ENCODE results near the gene ZFP91. TPM values are rescaled to one million over a fixed set of nuclear protein-coding genes. Genes with fewer than 3 reads are reported as not detected.

The ZFP91 gene
- total RNA-seq, 4 donors from 2014 or later, result 49.8 to 63.7 (median 59.1) TPM

GRCh38 chr11:58632510-58632909 lies 53.6 kb downstream of the ZFP91 start:
- H3K4me3 ChIP-seq (replicated peaks in 1 of 3), result no peak overlapping the region
- TF ChIP-seq POLR2A (IDR thresholded peaks at IDR 0.05) (no peak), CTCF (IDR thresholded peaks at IDR 0.05) (no peak)
- H3K9me3 ChIP-seq, result no peaks in the 10 kb centered on the region
- intact Hi-C loops (cut with DNase I), result no loop called here
- peak overlapping the region; percentile 11 to 64 (median 29) for H3K27ac ChIP-seq
- DNase-seq, result peak; percentile 33 to 56
- no peaks in the 10 kb centered on the region for H3K36me3 ChIP-seq
- 83 to 92% methylated on average over 1 of the region's 1 CpG for WGBS, 2 donors
- no peaks in the 10 kb centered on the region for H3K27me3 ChIP-seq
- H3K4me1 ChIP-seq, result peaks cover 17 to 39% of the 10 kb centered on the region in 2 donors

- H3K9me3 ChIP-seq, result no peaks in the 10 kb centered on the region
- no peak overlapping the region for H3K4me3 ChIP-seq (replicated peaks in 1 of 3)
- H3K27ac ChIP-seq, result no peak overlapping the region
- WGBS, 2 donors, result 73 to 80% methylated on average over 3 of the region's 3 CpGs
- peaks cover 10 to 41% of the 10 kb centered on the region in 2 donors for H3K4me1 ChIP-seq
- DNase-seq, result no peak
- no peaks in the 10 kb centered on the region for H3K27me3 ChIP-seq
- TF ChIP-seq POLR2A (IDR thresholded peaks at IDR 0.05) (no peak), CTCF (IDR thresholded peaks at IDR 0.05) (no peak)
- intact Hi-C loops (cut with DNase I), result no loop called here
- no peaks in the 10 kb centered on the region for H3K36me3 ChIP-seq
Observed at GRCh38 chr11:58636587-58636986, 57.7 kb downstream of the ZFP91 start.

- no peaks in the 10 kb centered on the region for H3K27me3 ChIP-seq
- WGBS, 2 donors, result 45 to 55% methylated on average over 2 of the region's 2 CpGs
- no peak overlapping the region for H3K27ac ChIP-seq
- TF ChIP-seq POLR2A (IDR thresholded peaks at IDR 0.05) (no peak), CTCF (IDR thresholded peaks at IDR 0.05) (no peak)
- H3K4me1 ChIP-seq, result peaks cover 14 to 42% of the 10 kb centered on the region in 2 donors
- H3K36me3 ChIP-seq, result no peaks in the 10 kb centered on the region
- H3K4me3 ChIP-seq (replicated peaks in 1 of 3), result no peak overlapping the region
- intact Hi-C loops (cut with DNase I), result no loop called here
- H3K9me3 ChIP-seq, result no peaks in the 10 kb centered on the region
- no peak for DNase-seq
Observed at GRCh38 chr11:58637371-58637770, 58.5 kb downstream of the ZFP91 start.

- intact Hi-C loops (cut with DNase I), result no loop called here
- H3K4me1 ChIP-seq, result peaks cover 6 to 31% of the 10 kb centered on the region in 2 donors
- H3K9me3 ChIP-seq, result no peaks in the 10 kb centered on the region
- 89 to 93% methylated on average over 6 of the region's 6 CpGs for WGBS, 2 donors
- no peaks in the 10 kb centered on the region for H3K36me3 ChIP-seq
- no peak for DNase-seq
- H3K27me3 ChIP-seq, result no peaks in the 10 kb centered on the region
- TF ChIP-seq CTCF (IDR thresholded peaks at IDR 0.05), result no peak
- TF ChIP-seq POLR2A (IDR thresholded peaks at IDR 0.05), result no peak
- H3K27ac ChIP-seq, result no peak overlapping the region
- no peak overlapping the region for H3K4me3 ChIP-seq (replicated peaks in 1 of 3)
Observed at GRCh38 chr11:58639103-58639502, 60.2 kb downstream of the ZFP91 start.

- Histone ChIP-seq H3K36me3 (no peaks in the 10 kb centered on the region), H3K27me3 (no peaks in the 10 kb centered on the region), H3K9me3 (no peaks in the 10 kb centered on the region), H3K4me3 (replicated peaks in 1 of 3) (no peak overlapping the region), H3K27ac (peak overlapping the region in 1 of 3 donors; percentile 8), H3K4me1 (peaks cover 6 to 31% of the 10 kb centered on the region in 2 donors)
- 47 to 57% methylated on average over 2 of the region's 2 CpGs for WGBS, 2 donors
- TF ChIP-seq POLR2A (IDR thresholded peaks at IDR 0.05) (no peak), CTCF (IDR thresholded peaks at IDR 0.05) (no peak)
- DNase-seq, result no peak
- intact Hi-C loops (cut with DNase I), result no loop called here
Observed at GRCh38 chr11:58639669-58640068, 60.8 kb downstream of the ZFP91 start.

Measured in thyroid gland (tissue), 4 donors.